Breast epithelium (tissue), 4 donors: Measurements from ENCODE around the gene TPRN. TPM values are rescaled to one million over a fixed set of nuclear protein-coding genes. Genes with fewer than 3 reads are reported as not detected.

Experiments used
- DNase-seq, 2 donors: peaks; one replicate each; pipeline ENCODE4 v3.0.0-alpha.2; 2019; ENCODE audit warnings: low spot score in 2 of 2
- H3K27ac ChIP-seq, 2 donors: fragments of 200-600 bp; sonication (generic) in 1 of 2; one replicate each; pipeline ENCODE4 v1.5.1; 2016 to 2019; ENCODE audit warnings: mild to moderate bottlenecking in 1 of 2
- H3K27me3 ChIP-seq, 2 donors: fragments of 200-600 bp; sonication (generic) in 1 of 2; one replicate each; pipeline versions ENCODE4 v1.5.1 to v1.6.0; 2017 to 2019; ENCODE audit warnings: control low read depth in 1 of 2, mild to moderate bottlenecking in 1 of 2
- H3K36me3 ChIP-seq: fragments of 200-600 bp; one replicate; pipeline ENCODE4 v1.5.1; 2019
- H3K4me1 ChIP-seq, 2 donors: fragments of 200-600 bp; sonication (generic); one replicate each; pipeline ENCODE4 v1.5.1; 2016 to 2019; ENCODE audit warnings: control low read depth in 1 of 2
- H3K4me3 ChIP-seq, 3 donors: fragments of 200-600 bp; sonication (generic); 1 replicate in 2 of 3; 2 replicates in 1 of 3; pipeline ENCODE4 v1.5.1; 2016 to 2019; ENCODE audit warnings: mild to moderate bottlenecking in 3 of 3, moderate library complexity in 2 of 3
- H3K9me3 ChIP-seq, 2 donors: fragments of 200-600 bp; sonication (generic) in 1 of 2; one replicate each; pipeline ENCODE4 v1.5.1; 2016 to 2019; ENCODE audit warnings: control low read depth in 1 of 2
- POLR2A ChIP-seq: fragments of 450-650 bp; IDR thresholded peaks from one replicate; pipeline ENCODE4 v1.6.1; 2016; ENCODE audit warnings: antibody characterized with exemption, mild to moderate bottlenecking, moderate library complexity
- POLR2AphosphoS5 ChIP-seq, 3 donors: sonication (generic); formaldehyde crosslinking; IDR thresholded peaks; one replicate each; pipeline ENCODE4 v1.6.1; 2017; ENCODE audit warnings: antibody characterized with exemption in 3 of 3
- intact Hi-C: fragments of 100-400 bp; cut with DNase I; formaldehyde crosslinking; loops from one replicate; pipeline ENCODE4 v1.15.1; 2023; ENCODE audit warnings: low total_unique reads
- total RNA-seq, 3 donors: library from RNA; depleted of rRNA; stranded (reverse); fragments of >200 nt; gene quantifications; one replicate each; pipeline ENCODE4 v1.1.0, GENCODE V29; 2016
- TF ChIP-seq, protein P1 (sequence below), 3 donors: fragments of 450-650 bp; IDR thresholded peaks; one replicate each; pipeline ENCODE4 v1.5.1; 2016 to 2017; ENCODE audit warnings: antibody characterized with exemption in 3 of 3, mild to moderate bottlenecking in 3 of 3, moderate library complexity in 3 of 3

TPRN gene
- total RNA-seq, 3 donors from 2014 or later: 4.0 to 9.2 (median 8.5) TPM

DNA sequence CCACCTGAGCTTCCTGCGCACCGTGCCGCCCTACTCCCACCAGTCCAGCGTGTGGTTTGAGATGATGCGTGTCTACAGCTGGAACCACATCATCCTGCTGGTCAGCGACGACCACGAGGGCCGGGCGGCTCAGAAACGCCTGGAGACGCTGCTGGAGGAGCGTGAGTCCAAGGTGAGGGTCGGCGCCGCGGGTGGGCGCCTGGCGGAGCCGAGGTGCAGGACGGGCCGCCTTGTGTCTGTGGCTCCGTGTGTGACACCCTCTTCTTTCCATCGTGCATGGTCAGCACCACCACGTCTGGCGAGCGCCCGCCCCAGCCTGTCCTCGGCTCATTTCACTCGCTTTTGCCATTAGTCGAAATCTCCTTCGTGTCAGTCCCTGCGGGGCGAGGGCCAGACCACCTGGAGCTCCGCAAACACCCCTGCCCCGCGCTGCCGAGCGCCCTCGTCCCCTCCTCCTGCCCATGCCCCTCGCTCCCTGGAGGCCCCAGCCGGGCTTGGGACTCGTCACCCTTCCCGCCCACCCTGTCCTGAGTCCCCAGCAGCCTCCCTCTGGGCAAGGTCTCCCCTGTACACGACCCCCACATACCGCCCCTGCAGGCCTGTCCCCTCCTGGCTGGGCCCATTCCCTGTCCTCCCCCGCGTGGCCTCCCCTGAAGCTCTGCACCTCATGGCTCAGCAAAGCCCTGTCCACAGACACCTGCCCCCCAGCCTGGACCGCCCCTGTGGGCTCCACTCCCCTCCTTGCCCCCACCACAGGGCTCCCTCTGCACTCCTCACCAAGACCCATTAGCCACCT lies 54.6 kb downstream of the TPRN start:
- Histone ChIP-seq H3K36me3 (no peaks in the 10 kb centered on the region), H3K27me3 (peaks cover 0 to 68% of the 10 kb centered on the region in 2 donors), H3K4me3 (no peak overlapping the region), H3K4me1 (no peaks in the 10 kb centered on the region), H3K27ac (no peak overlapping the region), H3K9me3 (no peaks in the 10 kb centered on the region)
- no peak for DNase-seq
- intact Hi-C loops: no loop called here
- no peak for TF ChIP-seq POLR2A
- TF ChIP-seq, protein P1, sequence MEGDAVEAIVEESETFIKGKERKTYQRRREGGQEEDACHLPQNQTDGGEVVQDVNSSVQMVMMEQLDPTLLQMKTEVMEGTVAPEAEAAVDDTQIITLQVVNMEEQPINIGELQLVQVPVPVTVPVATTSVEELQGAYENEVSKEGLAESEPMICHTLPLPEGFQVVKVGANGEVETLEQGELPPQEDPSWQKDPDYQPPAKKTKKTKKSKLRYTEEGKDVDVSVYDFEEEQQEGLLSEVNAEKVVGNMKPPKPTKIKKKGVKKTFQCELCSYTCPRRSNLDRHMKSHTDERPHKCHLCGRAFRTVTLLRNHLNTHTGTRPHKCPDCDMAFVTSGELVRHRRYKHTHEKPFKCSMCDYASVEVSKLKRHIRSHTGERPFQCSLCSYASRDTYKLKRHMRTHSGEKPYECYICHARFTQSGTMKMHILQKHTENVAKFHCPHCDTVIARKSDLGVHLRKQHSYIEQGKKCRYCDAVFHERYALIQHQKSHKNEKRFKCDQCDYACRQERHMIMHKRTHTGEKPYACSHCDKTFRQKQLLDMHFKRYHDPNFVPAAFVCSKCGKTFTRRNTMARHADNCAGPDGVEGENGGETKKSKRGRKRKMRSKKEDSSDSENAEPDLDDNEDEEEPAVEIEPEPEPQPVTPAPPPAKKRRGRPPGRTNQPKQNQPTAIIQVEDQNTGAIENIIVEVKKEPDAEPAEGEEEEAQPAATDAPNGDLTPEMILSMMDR (IDR thresholded peaks at IDR 0.05): no peak
- no peak for TF ChIP-seq POLR2AphosphoS5 (IDR thresholded peaks at IDR 0.05)

DNA sequence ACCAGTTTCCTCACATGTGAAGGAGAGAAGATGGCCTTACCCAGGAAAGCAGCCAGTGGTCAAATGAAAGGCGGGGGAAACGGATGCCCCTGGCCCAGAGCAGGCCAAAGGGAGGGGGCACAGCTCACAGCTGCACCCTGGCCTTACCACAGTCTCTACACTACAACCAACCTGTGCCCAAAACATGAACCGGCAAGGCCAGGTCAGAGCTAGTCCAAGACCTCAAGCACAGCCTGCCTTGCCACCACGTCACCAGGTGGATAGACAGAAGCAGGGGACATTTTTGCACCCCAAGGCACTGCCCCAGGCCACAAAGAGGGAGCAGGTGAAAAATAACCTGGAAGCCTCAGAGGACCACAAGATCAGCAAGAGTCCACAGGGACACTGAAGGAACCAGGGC lies 57.1 kb downstream of the TPRN start:
- no peak for DNase-seq
- H3K36me3 ChIP-seq: no peaks in the 10 kb centered on the region
- H3K4me1 ChIP-seq: no peaks in the 10 kb centered on the region
- intact Hi-C loops: no loop called here
- no peaks in the 10 kb centered on the region for H3K9me3 ChIP-seq
- H3K4me3 ChIP-seq: no peak overlapping the region
- no peak overlapping the region for H3K27ac ChIP-seq
- TF ChIP-seq POLR2A (no peak), POLR2AphosphoS5 (IDR thresholded peaks at IDR 0.05) (no peak)
- TF ChIP-seq, protein P1 (IDR thresholded peaks at IDR 0.05): no peak
- peaks cover 4 to 85% of the 10 kb centered on the region in 2 donors for H3K27me3 ChIP-seq

DNA sequence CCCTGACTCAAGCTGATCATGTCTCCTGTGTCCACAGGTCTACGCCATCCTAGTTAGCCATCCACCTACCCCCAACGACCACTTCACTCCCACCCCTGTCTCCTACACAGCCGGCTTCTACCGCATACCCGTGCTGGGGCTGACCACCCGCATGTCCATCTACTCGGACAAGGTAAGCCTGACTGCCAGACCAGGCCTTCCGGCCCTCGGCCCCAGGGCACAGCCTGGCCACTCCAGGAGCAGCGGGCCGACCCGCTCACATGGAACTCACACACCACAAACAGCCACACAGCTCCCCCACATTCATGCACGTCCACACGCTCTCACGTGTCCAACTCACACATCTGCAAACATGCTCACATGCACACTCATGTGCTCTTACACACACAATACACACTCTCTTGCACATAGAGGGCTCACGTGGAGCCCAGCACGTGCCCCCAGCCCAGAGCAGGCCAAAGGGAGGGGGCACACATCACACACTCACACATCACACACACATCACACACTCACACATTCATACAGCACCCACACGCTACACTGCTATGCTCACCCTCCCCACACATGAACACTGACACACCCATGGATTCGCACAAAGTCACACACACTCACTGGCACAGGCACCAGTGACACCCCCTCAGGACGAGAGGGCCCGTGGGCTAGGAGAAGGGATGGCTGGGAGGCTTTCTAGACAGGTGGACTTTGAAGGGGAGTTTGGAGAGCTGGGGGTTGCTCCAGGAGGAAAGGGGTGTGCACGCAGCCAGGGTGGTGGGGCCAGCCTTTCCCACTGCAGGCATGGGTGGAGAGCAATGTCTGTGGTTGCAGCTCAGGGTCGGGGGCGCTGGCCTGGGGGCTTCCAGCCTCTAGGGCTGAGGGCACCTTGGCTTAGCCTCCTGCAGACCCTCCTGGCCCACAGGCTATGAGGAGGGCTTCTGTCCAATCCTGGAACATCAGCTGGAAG lies 58.3 kb downstream of the TPRN start:
- intact Hi-C loops: no loop called here
- Histone ChIP-seq H3K4me3 (no peak overlapping the region), H3K27ac (no peak overlapping the region), H3K27me3 (peaks cover 6 to 85% of the 10 kb centered on the region in 2 donors), H3K9me3 (no peaks in the 10 kb centered on the region), H3K4me1 (no peaks in the 10 kb centered on the region), H3K36me3 (no peaks in the 10 kb centered on the region)
- TF ChIP-seq POLR2A (no peak), POLR2AphosphoS5 (IDR thresholded peaks at IDR 0.05) (no peak)
- TF ChIP-seq, protein P1 (IDR thresholded peaks at IDR 0.05): no peak
- no peak for DNase-seq

Other genes starting within 250 kb of the TPRN start
- 1 to 10 TPM in 2 of 3 donors, not detected in 1; 1.8 to 5.6 TPM for gene LCN12, start 248.5 kb downstream of the TPRN start, total RNA-seq
- 10 to 100 TPM; 46.7 to 72.6 (median 48.2) TPM for gene PTGDS, start 223.2 kb downstream of the TPRN start, total RNA-seq
- gene LCNL1, start 217.7 kb downstream of the TPRN start, total RNA-seq: under 1 TPM in 2 of 3 donors, not detected in 1; 0.16 to 0.29 TPM
- gene PAXX, start 208.3 kb downstream of the TPRN start, total RNA-seq: 10 to 100 TPM; 24.6 to 66.2 (median 49.2) TPM
- gene CLIC3, start 204.2 kb downstream of the TPRN start, total RNA-seq: 1 to 10 TPM in 1 of 3 donors, under 1 TPM in 1, not detected in 1; 0.32 to 3.5 TPM
- 10 to 100 TPM; 17.0 to 30.6 (median 18.9) TPM for gene ABCA2, start 172.5 kb downstream of the TPRN start, total RNA-seq
- gene FUT7, start 168.7 kb downstream of the TPRN start, total RNA-seq: not detected
- 10 to 100 TPM; 21.9 to 63.9 (median 63.1) TPM for gene NPDC1, start 154.6 kb downstream of the TPRN start, total RNA-seq
- 1 to 10 TPM in 2 of 3 donors, under 1 TPM in 1; 0.16 to 6.7 (median 3.6) TPM for gene ENTPD2, start 146.7 kb downstream of the TPRN start, total RNA-seq
- 1 to 10 TPM in 2 of 3 donors, under 1 TPM in 1; 0.96 to 2.9 (median 2.8) TPM for gene SAPCD2, start 130.2 kb downstream of the TPRN start, total RNA-seq
- 10 to 100 TPM in 1 of 3 donors, 1 to 10 TPM in 2; 6.7 to 12.0 (median 6.9) TPM for gene UAP1L1, start 123.2 kb downstream of the TPRN start, total RNA-seq
- 10 to 100 TPM; 50.1 to 62.8 (median 50.8) TPM for gene MAN1B1, start 113.8 kb downstream of the TPRN start, total RNA-seq
- 100 to 1,000 TPM; 115 to 137 (median 132) TPM for gene DPP7, start 86.0 kb downstream of the TPRN start, total RNA-seq
- gene GRIN1, start 61.6 kb downstream of the TPRN start, total RNA-seq: 1 to 10 TPM in 2 of 3 donors, not detected in 1; 1.3 to 1.9 TPM
- gene LRRC26, start 30.7 kb downstream of the TPRN start, total RNA-seq: 1 to 10 TPM in 2 of 3 donors, not detected in 1; 7.8 to 9.2 TPM
- gene TMEM210, start 28.7 kb downstream of the TPRN start, total RNA-seq: not detected
- 10 to 100 TPM; 32.0 to 35.7 (median 32.9) TPM for gene ANAPC2, start 12.2 kb downstream of the TPRN start, total RNA-seq
- 10 to 100 TPM; 75.0 to 92.8 (median 82.7) TPM for gene SSNA1, start 12.1 kb downstream of the TPRN start, total RNA-seq
- gene TMEM203, start 4.9 kb upstream of the TPRN start, total RNA-seq: 10 to 100 TPM; 26.5 to 36.6 (median 26.6) TPM
- 1 to 10 TPM; 4.6 to 9.5 (median 7.2) TPM for gene NDOR1, start 5.0 kb upstream of the TPRN start, total RNA-seq
- gene RNF208, start 21.5 kb upstream of the TPRN start, total RNA-seq: 1 to 10 TPM; 1.5 to 2.9 (median 1.8) TPM
- under 1 TPM; 0.29 to 0.66 (median 0.32) TPM for gene CYSRT1, start 24.4 kb upstream of the TPRN start, total RNA-seq
- gene RNF224, start 26.8 kb upstream of the TPRN start, total RNA-seq: under 1 TPM in 1 of 3 donors, not detected in 2; 0.29 TPM
- not detected for gene SLC34A3, start 30.2 kb upstream of the TPRN start, total RNA-seq
- gene TUBB4B, start 40.5 kb upstream of the TPRN start, total RNA-seq: 100 to 1,000 TPM; 112 to 188 (median 183) TPM
- gene STPG3, start 50.5 kb upstream of the TPRN start, total RNA-seq: not detected
- gene NELFB, start 54.6 kb upstream of the TPRN start, total RNA-seq: 10 to 100 TPM; 32.6 to 39.2 (median 38.7) TPM
- gene TOR4A, start 77.0 kb upstream of the TPRN start, total RNA-seq: 1 to 10 TPM; 2.9 to 5.4 (median 3.7) TPM
- gene NRARP, start 101.5 kb upstream of the TPRN start, total RNA-seq: 1 to 10 TPM; 2.1 to 6.9 (median 3.5) TPM
- gene EXD3, start 222.4 kb upstream of the TPRN start, total RNA-seq: 10 to 100 TPM in 2 of 3 donors, 1 to 10 TPM in 1; 7.7 to 28.7 (median 20.6) TPM
- gene NOXA1, start 222.7 kb upstream of the TPRN start, total RNA-seq: 10 to 100 TPM in 1 of 3 donors, 1 to 10 TPM in 2; 2.9 to 13.8 (median 4.6) TPM
- 1 to 10 TPM in 2 of 3 donors, not detected in 1; 2.0 to 3.2 TPM for gene ENTPD8, start 240.6 kb upstream of the TPRN start, total RNA-seq